ENCODE results near the gene HERC5. TPM values are rescaled to one million over a fixed set of nuclear protein-coding genes. Genes with fewer than 3 reads are reported as not detected.

Gene HERC5
- polyA plus RNA-seq, 2 of the 4 experiments (the other 2 are of a cell fraction): 4.3 to 5.1 TPM

DNA sequence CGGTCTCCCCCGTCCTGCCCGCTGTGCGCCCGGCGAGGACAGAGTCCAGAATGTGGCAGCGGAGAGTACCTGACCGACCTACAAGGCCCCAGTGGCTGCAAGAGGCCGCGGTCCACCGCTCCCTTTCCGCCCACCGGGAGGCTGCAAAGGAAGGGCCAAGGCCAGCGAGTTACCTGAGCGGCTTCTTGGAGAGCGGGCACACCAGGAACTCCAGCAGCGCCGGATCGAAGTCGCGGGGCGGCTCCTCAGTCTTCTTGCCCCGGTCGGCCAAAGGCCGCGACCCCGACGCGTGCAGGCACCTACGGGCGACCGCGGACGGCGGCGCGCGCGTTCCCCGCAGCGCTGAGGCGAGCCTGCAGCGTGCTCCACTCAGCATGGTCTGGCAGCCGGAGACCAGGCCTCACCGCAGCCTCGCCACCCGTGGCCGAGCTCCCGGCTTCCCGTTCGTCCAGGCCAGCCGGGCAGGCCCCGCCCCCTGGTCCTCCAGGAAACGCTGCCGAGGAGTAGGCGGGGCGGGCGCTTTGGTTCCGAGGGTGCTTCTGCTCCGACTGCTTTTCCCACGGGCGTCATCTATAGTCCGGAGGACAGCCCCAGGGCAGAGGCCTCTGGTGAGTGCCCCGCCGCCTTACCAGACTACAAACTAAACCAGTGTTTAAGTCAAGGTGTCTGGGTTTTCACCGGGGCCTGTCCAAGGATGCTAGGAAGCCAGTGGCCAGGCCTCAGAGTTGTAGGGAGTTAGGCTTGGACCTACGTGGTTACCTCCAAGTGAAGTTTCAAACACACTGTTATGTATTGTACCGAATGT, 66.6 kb downstream of the HERC5 start, which contains the start of gene PYURF (continued):
- TF ChIP-seq JUN (IDR thresholded peaks at IDR 0.05): peak; percentile 51 to 84; a peak in 4 of 5 replicates
- no peak for TF ChIP-seq CBX8 (IDR thresholded peaks at IDR 0.05)
- TF ChIP-seq POLR2A (IDR thresholded peaks at IDR 0.05; ENCODE audit: low read length): peak; percentile 91

DNA sequence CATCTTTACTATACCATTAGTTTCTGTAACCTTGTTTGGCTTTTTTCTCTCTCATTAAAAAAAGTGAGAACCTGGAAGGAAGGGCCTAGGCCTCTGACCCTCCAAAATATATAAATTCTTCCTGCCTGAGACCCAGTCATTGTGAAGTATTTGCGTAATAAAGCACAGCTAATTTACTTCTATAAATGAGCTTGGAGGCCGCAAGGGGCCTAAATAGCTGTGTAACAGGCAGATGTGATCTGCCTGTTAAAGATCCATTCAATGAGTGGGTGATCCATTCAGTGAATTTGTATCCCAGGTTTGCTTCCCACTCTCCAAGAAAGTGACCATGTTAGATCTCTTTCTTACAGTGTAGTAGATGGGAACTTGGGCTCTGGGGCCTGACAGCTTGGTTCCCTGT, 67.3 kb downstream of the HERC5 start:
- peaks cover 26% of the 10 kb centered on the region; the same call in 2 of the 3 replicates for H3K4me1 ChIP-seq
- peak overlapping the region; percentile 80 for H3K4me3 ChIP-seq
- H3K9me3 ChIP-seq: no peaks in the 10 kb centered on the region
- no peak for ATAC-seq
- CTCF ChIA-PET: interaction anchor here (0.9 to 11.4 kb wide), 5 partner anchors 9 to 311 kb away, joined by 3 to 182 read pairs (median 5); no protein-coding TSS in a partner anchor
- WGBS (ENCODE audit: missing lambda C conversion rate): 25% methylated on average over 2 of the region's 2 CpGs
- no peak for FAIRE-seq
- no peak for DNase-seq (ENCODE audit: low read depth in 1 of 2, low spot score in 1 of 2)
- H3K27ac ChIP-seq: peak overlapping the region; percentile 90 to 97
- POLR2A ChIA-PET: interaction anchor here (1.0 to 1.4 kb wide), 3 partner anchors 88 to 268 kb away, joined by 3 to 8 read pairs (median 4); no protein-coding TSS in a partner anchor
- TF ChIP-seq GATA3 (IDR thresholded peaks at IDR 0.05; ENCODE audit: borderline replicate concordance): no peak
- TF ChIP-seq RCOR1 (IDR thresholded peaks at IDR 0.05; ENCODE audit: low read depth, low read length): no peak
- TF ChIP-seq MYC (IDR thresholded peaks at IDR 0.05; ENCODE audit: borderline replicate concordance, low read length): no peak
- TF ChIP-seq, protein P1, sequence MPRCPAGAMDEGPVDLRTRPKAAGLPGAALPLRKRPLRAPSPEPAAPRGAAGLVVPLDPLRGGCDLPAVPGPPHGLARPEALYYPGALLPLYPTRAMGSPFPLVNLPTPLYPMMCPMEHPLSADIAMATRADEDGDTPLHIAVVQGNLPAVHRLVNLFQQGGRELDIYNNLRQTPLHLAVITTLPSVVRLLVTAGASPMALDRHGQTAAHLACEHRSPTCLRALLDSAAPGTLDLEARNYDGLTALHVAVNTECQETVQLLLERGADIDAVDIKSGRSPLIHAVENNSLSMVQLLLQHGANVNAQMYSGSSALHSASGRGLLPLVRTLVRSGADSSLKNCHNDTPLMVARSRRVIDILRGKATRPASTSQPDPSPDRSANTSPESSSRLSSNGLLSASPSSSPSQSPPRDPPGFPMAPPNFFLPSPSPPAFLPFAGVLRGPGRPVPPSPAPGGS (IDR thresholded peaks at IDR 0.05): no peak
- TF ChIP-seq CBX8 (IDR thresholded peaks at IDR 0.05): no peak
- TF ChIP-seq NR3C1 (IDR thresholded peaks at IDR 0.05): no peak
- TF ChIP-seq, protein P2, sequence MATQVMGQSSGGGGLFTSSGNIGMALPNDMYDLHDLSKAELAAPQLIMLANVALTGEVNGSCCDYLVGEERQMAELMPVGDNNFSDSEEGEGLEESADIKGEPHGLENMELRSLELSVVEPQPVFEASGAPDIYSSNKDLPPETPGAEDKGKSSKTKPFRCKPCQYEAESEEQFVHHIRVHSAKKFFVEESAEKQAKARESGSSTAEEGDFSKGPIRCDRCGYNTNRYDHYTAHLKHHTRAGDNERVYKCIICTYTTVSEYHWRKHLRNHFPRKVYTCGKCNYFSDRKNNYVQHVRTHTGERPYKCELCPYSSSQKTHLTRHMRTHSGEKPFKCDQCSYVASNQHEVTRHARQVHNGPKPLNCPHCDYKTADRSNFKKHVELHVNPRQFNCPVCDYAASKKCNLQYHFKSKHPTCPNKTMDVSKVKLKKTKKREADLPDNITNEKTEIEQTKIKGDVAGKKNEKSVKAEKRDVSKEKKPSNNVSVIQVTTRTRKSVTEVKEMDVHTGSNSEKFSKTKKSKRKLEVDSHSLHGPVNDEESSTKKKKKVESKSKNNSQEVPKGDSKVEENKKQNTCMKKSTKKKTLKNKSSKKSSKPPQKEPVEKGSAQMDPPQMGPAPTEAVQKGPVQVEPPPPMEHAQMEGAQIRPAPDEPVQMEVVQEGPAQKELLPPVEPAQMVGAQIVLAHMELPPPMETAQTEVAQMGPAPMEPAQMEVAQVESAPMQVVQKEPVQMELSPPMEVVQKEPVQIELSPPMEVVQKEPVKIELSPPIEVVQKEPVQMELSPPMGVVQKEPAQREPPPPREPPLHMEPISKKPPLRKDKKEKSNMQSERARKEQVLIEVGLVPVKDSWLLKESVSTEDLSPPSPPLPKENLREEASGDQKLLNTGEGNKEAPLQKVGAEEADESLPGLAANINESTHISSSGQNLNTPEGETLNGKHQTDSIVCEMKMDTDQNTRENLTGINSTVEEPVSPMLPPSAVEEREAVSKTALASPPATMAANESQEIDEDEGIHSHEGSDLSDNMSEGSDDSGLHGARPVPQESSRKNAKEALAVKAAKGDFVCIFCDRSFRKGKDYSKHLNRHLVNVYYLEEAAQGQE (IDR thresholded peaks at IDR 0.05): no peak
- no peak for TF ChIP-seq EHF (CRISPR knock-in tag; IDR thresholded peaks at IDR 0.05)
- no peak for TF ChIP-seq HDAC2 (IDR thresholded peaks at IDR 0.05)
- no peak for TF ChIP-seq PHF8 (IDR thresholded peaks at IDR 0.05; ENCODE audit: borderline replicate concordance, low read depth)
- TF ChIP-seq ESRRA (IDR thresholded peaks at IDR 0.05; ENCODE audit: borderline replicate concordance, low read length): no peak
- no peak for TF ChIP-seq KDM1A (IDR thresholded peaks at IDR 0.05; ENCODE audit: low read depth)
- no peak for TF ChIP-seq ZSCAN20 (CRISPR knock-in tag; IDR thresholded peaks at IDR 0.05)
- TF ChIP-seq, protein P3, sequence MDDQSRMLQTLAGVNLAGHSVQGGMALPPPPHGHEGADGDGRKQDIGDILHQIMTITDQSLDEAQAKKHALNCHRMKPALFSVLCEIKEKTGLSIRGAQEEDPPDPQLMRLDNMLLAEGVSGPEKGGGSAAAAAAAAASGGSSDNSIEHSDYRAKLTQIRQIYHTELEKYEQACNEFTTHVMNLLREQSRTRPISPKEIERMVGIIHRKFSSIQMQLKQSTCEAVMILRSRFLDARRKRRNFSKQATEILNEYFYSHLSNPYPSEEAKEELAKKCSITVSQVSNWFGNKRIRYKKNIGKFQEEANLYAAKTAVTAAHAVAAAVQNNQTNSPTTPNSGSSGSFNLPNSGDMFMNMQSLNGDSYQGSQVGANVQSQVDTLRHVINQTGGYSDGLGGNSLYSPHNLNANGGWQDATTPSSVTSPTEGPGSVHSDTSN (IDR thresholded peaks at IDR 0.05): no peak
- TF ChIP-seq MAZ (IDR thresholded peaks at IDR 0.05; ENCODE audit: borderline replicate concordance, low read depth, low read length): no peak
- no peak for TF ChIP-seq FOXS1 (CRISPR knock-in tag; IDR thresholded peaks at IDR 0.05)
- no peak for TF ChIP-seq FOSL2 (IDR thresholded peaks at IDR 0.05)
- TF ChIP-seq FOSL2 (CRISPR knock-in tag; IDR thresholded peaks at IDR 0.05): no peak
- TF ChIP-seq SREBF2 (IDR thresholded peaks at IDR 0.05): no peak
- no peak for TF ChIP-seq RNF2 (IDR thresholded peaks at IDR 0.05; ENCODE audit: borderline replicate concordance, low read depth)
- peak overlapping the region; percentile 89 for H3K4me2 ChIP-seq

Data from A549 (cell line).